K562 (cell line): ENCODE data around the gene SH2D4B. TPM values are rescaled to one million over a fixed set of nuclear protein-coding genes. Genes with fewer than 3 reads are reported as not detected.

Experiments
- ATAC-seq: fragments of 200-7000 bp; cut with Tn5 transposase; 3 replicates; pipeline ENCODE4 v1.9.1; 2020; ENCODE audit warnings: moderate library complexity
- BruUV-seq: library from RNA; stranded (reverse); fragments of 400-500 nt; replicated peaks from 2 replicates; lab custom pipeline; 2021; lab: Mats Ljungman, UMichigan
- CTCF ChIA-PET: fragments of 300-600 bp; formaldehyde crosslinking; extraction: SDS; loops from one replicate; lab custom pipeline; 2021; ENCODE audit warnings: low intra/inter-chr PET ratio; lab: Yijun Ruan, JAX
- POLR2A ChIA-PET: fragments of 300-600, 350-650 bp; sonication (Branson Sonifier 250); formaldehyde crosslinking; extraction: SDS; loops from one replicate; lab custom pipeline; 2021; ENCODE audit warnings: antibody characterized with exemption, inconsistent platforms; lab: Yijun Ruan, JAX
- DNase-seq, 4 experiments: peaks; one replicate each; pipeline versions ENCODE4 v3.0.0 to v3.0.0-alpha.2; 2011 to 2018; ENCODE audit warnings: low spot score in 3 of 4, mixed read lengths in 3 of 4; ENCODE audit errors: extremely low read depth in 1 of 4
- FAIRE-seq: peaks from 2 replicates; lab custom pipeline; 2011; peaks lifted over from hg19 to GRCh38; lab: Jason Lieb, UNC
- H2AFZ ChIP-seq: 2 replicates; pipeline ENCODE4 v1.6.0; 2011; ENCODE audit warnings: low read depth, low read length, control low read depth, inconsistent platforms
- H3K27ac ChIP-seq: fragments of 200-600 bp; 3 replicates; pipeline ENCODE4 v1.8.0; 2011; ENCODE audit warnings: low read depth, mild to moderate bottlenecking, control low read depth, inconsistent platforms, low read length, moderate library complexity, mixed read lengths; ENCODE audit errors: extremely low read depth
- H3K27me3 ChIP-seq, 2 experiments: fragments of 300-600 bp in 1 of 2; 2 replicates in 1 of 2; 3 replicates in 1 of 2; pipeline versions ENCODE4 v1.6.0 to v1.8.0; 2011; ENCODE audit warnings: inconsistent platforms in 2 of 2, low read length in 2 of 2, mild to moderate bottlenecking in 1 of 2, mixed read lengths in 1 of 2, moderate library complexity in 1 of 2; ENCODE audit not compliant: control insufficient read depth in 2 of 2, insufficient read depth in 2 of 2
- H3K36me3 ChIP-seq: fragments of 300-600 bp; 3 replicates; pipeline ENCODE4 v1.8.0; 2011; ENCODE audit warnings: mild to moderate bottlenecking, low read length, inconsistent platforms; ENCODE audit not compliant: control insufficient read depth, insufficient read depth
- H3K4me1 ChIP-seq, 2 experiments: fragments of 200-600 bp in 1 of 2; replicated peaks in 1 of 2; 2 replicates in 1 of 2; 3 replicates in 1 of 2; pipeline versions ENCODE4 v1.5.1 to v1.8.0; 2011; ENCODE audit warnings: inconsistent platforms in 2 of 2, low read length in 2 of 2, mild to moderate bottlenecking in 1 of 2, mixed read lengths in 1 of 2, moderate library complexity in 1 of 2; ENCODE audit not compliant: control insufficient read depth in 2 of 2, insufficient read depth in 2 of 2
- H3K4me2 ChIP-seq: 2 replicates; pipeline ENCODE4 v1.6.1; 2011; ENCODE audit warnings: low read length, control low read depth, inconsistent platforms, mixed read lengths; ENCODE audit not compliant: insufficient read depth
- H3K4me3 ChIP-seq: fragments of 200-600 bp; sonication (generic), shearing (Covaris generic); 2 replicates; pipeline ENCODE4 v1.5.1; 2016; ENCODE audit warnings: control low read depth, inconsistent platforms
- H3K79me2 ChIP-seq: fragments of 200-600 bp; 3 replicates; pipeline ENCODE4 v1.8.0; 2011; ENCODE audit warnings: low read length, inconsistent platforms; ENCODE audit not compliant: control insufficient read depth, insufficient read depth
- H3K9ac ChIP-seq, 2 experiments: 2 replicates each; pipeline versions ENCODE4 v1.6.0 to v1.6.1; 2011; ENCODE audit warnings: low read depth in 2 of 2, low read length in 2 of 2, control low read depth in 1 of 2, inconsistent platforms in 1 of 2, mild to moderate bottlenecking in 1 of 2, mixed read lengths in 1 of 2; ENCODE audit not compliant: insufficient read depth in 1 of 2
- H3K9me1 ChIP-seq: one replicate; pipeline ENCODE4 v1.6.0; 2011; ENCODE audit warnings: inconsistent platforms, mild to moderate bottlenecking, low read length, moderate library complexity; ENCODE audit not compliant: control insufficient read depth, insufficient read depth
- H3K9me3 ChIP-seq: replicated peaks from 2 replicates; pipeline ENCODE4 v1.5.1; 2011; ENCODE audit warnings: low read depth, low read length, inconsistent platforms; ENCODE audit not compliant: control insufficient read depth, insufficient read depth
- H4K20me1 ChIP-seq: replicated peaks from 2 replicates; pipeline ENCODE4 v1.6.1; 2011; ENCODE audit warnings: low read length, inconsistent platforms, mixed read lengths; ENCODE audit not compliant: control insufficient read depth, insufficient read depth
- ASH1L ChIP-seq: fragments of 450-650 bp; IDR thresholded peaks from 2 replicates; pipeline ENCODE4 v1.6.1; 2018; ENCODE audit warnings: borderline replicate concordance, mild to moderate bottlenecking, low read depth; ENCODE audit not compliant: partially characterized antibody
- BDP1 ChIP-seq: IDR thresholded peaks from 3 replicates; pipeline ENCODE4 v1.6.1; 2011; ENCODE audit not compliant: insufficient read length, insufficient read depth
- CBX3 ChIP-seq, 2 experiments: IDR thresholded peaks; 1 replicate in 1 of 2; 2 replicates in 1 of 2; pipeline ENCODE4 v1.6.1; 2012; ENCODE audit warnings: inconsistent platforms in 2 of 2, low read length in 2 of 2, borderline replicate concordance in 1 of 2, control low read depth in 1 of 2
- JUNB ChIP-seq: fragments of 450-650 bp; formaldehyde crosslinking; conservative IDR thresholded peaks from 2 replicates; pipeline ENCODE4 v1.4.0; 2020; ENCODE audit warnings: mild to moderate bottlenecking
- MAX ChIP-seq: sonication (generic); formaldehyde crosslinking; IDR thresholded peaks from 2 replicates; pipeline ENCODE4 v1.9.0; 2022; ENCODE audit warnings: mild to moderate bottlenecking, missing genetic modification reagents
- NFATC3 ChIP-seq: fragments of 450-650 bp; IDR thresholded peaks from 2 replicates; pipeline ENCODE4 v1.6.1; 2017; ENCODE audit warnings: mild to moderate bottlenecking
- SMARCC2 ChIP-seq: fragments of 450-650 bp; IDR thresholded peaks from 2 replicates; pipeline ENCODE4 v1.6.1; 2017; ENCODE audit warnings: antibody characterized with exemption, moderate library complexity, mild to moderate bottlenecking, low read depth
- ZNF398 ChIP-seq: fragments of 250-450 bp; sonication (Bioruptor Pico); IDR thresholded peaks from 2 replicates; pipeline ENCODE4 v1.8.0; 2021; ENCODE audit warnings: moderate library complexity, mild to moderate bottlenecking, inconsistent platforms
- ZNF707 ChIP-seq: fragments of 250-450 bp; sonication (Bioruptor Pico); conservative IDR thresholded peaks from 2 replicates; pipeline ENCODE4 v1.8.0; 2022; ENCODE audit warnings: inconsistent platforms, mild to moderate bottlenecking, moderate library complexity
- ZNF75A ChIP-seq: fragments of 450-650 bp; formaldehyde crosslinking; IDR thresholded peaks from 2 replicates; pipeline ENCODE4 v1.4.0; 2020; ENCODE audit warnings: mild to moderate bottlenecking
- ZNF76 ChIP-seq: fragments of 250-450 bp; sonication (Bioruptor Pico); IDR thresholded peaks from 2 replicates; pipeline ENCODE4 v1.4.0; 2020; ENCODE audit warnings: mild to moderate bottlenecking, moderate library complexity, borderline replicate concordance
- WGBS: fragments of 100-300 bp; shearing (Covaris generic); methylation state at CpG from one replicate; pipeline ENCODE4 v1.1.6; 2016; ENCODE audit warnings: low coverage, mixed read lengths; ENCODE audit not compliant: insufficient coverage; ENCODE audit errors: missing lambda C conversion rate; 5-methylcytosine and 5-hydroxymethylcytosine counted together
- in situ Hi-C: fragments of 300-500 bp; cut with MboI; formaldehyde crosslinking; loops from 4 replicates; pipeline ENCODE4 v1.15.0; 2018; ENCODE audit warnings: inconsistent platforms, mixed read lengths
- intact Hi-C: fragments of 100-400 bp; cut with micrococcal nuclease; formaldehyde crosslinking; loops from 2 replicates; pipeline ENCODE4 v1.14.2; 2022
- polyA plus RNA-seq, 8 experiments: library from polyadenylated mRNA; depleted of rRNA in 4 of 8; stranded (reverse) in 5 of 8; unstranded in 3 of 8; fragments of >200 nt; fragmentation: Nextera tagmentation in 2 of 8; fragmentation: Illumina TruSeq in 1 of 8; extraction: Ambion mirVana in 2 of 8; extraction: Trizol in 1 of 8; gene quantifications; 2 replicates each; pipeline versions ENCODE4 v1.2.1 to v1.2.3, GENCODE V29; 2011 to 2014; ENCODE audit warnings: inconsistent platforms in 1 of 8, missing spikeins in 1 of 8
- total RNA-seq, 7 experiments: library from RNA; depleted of rRNA in 6 of 7; stranded (reverse); fragments of >200 nt in 6 of 7; fragmentation: Illumina TruSeq in 2 of 7; extraction: Trizol in 2 of 7; gene quantifications; 2 replicates each; pipeline versions ENCODE4 v1.2.1 to v1.2.3, GENCODE V29; 2011 to 2021; ENCODE audit warnings: low replicate concordance in 1 of 7
- TF ChIP-seq, protein P1 (sequence below), 2 experiments: fragments of 450-650 bp in 1 of 2; IDR thresholded peaks; 2 replicates each; pipeline ENCODE4 v1.6.1; 2011 to 2017; ENCODE audit warnings: low read depth in 2 of 2, antibody characterized with exemption in 1 of 2, borderline replicate concordance in 1 of 2, low read length in 1 of 2, mild to moderate bottlenecking in 1 of 2, mixed read lengths in 1 of 2; ENCODE audit not compliant: control insufficient read depth in 1 of 2

SH2D4B gene
- total and polyA plus RNA-seq, 9 of the 15 experiments (the other 6 are each of a cell fraction or from before 2014, with no cell fraction given), result 0.03 to 0.14 (median 0.04) TPM; not detected in 4

DNA sequence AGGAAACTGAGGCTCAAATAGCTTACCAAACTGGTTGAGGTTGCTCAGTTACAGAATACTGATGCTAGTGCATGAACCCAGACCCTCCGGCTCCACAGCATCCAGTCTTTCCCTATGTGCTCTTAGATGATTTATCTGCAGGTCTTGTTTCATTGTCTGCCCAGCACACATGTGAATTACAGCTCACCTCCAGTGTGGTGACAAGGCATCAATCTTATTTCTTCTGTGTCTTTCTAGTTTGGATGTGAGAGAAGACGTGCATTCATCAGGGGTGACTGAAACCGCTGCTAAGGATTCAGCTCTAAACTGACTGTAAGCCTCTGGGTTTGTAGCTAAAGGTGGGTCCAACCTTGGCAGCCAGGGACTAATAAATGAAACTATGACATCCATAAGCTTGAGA, 123.8 kb downstream of the SH2D4B start:
- H3K4me3 ChIP-seq, result no peak overlapping the region
- DNase-seq (no peak), ATAC-seq (no peak), FAIRE-seq (no peak)
- H3K9me3 ChIP-seq, result no peaks in the 10 kb centered on the region
- H3K4me2 ChIP-seq, result no peak overlapping the region
- no peaks in the 10 kb centered on the region; a peak in 1 of 5 replicates for H3K4me1 ChIP-seq
- no peaks in the 10 kb centered on the region for H3K79me2 ChIP-seq
- intact Hi-C loops, result loop anchor here (5.0 kb wide), 2 partner anchors 219 to 279 kb away; no protein-coding TSS in a partner anchor
- no TSS peak for BruUV-seq
- POLR2A ChIA-PET, result interaction anchor here (0.8 to 0.9 kb wide), 2 partner anchors 54 to 248 kb away, joined by 3 read pairs; no protein-coding TSS in a partner anchor
- no peak overlapping the region for H3K9ac ChIP-seq
- in situ Hi-C loops, result no loop called here
- H3K9me1 ChIP-seq, result no peaks in the 10 kb centered on the region
- no peaks in the 10 kb centered on the region; the same call in 1 of the 2 replicates for H4K20me1 ChIP-seq
- H3K27me3 ChIP-seq, result peaks cover 0 to 25% of the 10 kb centered on the region in 2 experiments; a peak in 2 of 5 replicates
- H2AFZ ChIP-seq, result no peak overlapping the region
- no peaks in the 10 kb centered on the region for H3K36me3 ChIP-seq
- CTCF ChIA-PET, result interaction anchor here (0.5 kb wide), 1 partner anchor 347 kb away, joined by 3 read pairs; no protein-coding TSS in a partner anchor
- 2% methylated on average over 3 of the region's 3 CpGs for WGBS
- H3K27ac ChIP-seq, result no peak overlapping the region
- TF ChIP-seq ZNF76, result no peak
- no peak for TF ChIP-seq ZNF75A
- no peak for TF ChIP-seq ZNF707 (CRISPR knock-in tag)
- TF ChIP-seq CBX3 (IDR thresholded peaks at IDR 0.05; ENCODE audit: borderline replicate concordance in 1 of 2, low read length in 2 of 2), result no peak
- TF ChIP-seq JUNB (CRISPR knock-in tag), result no peak
- TF ChIP-seq BDP1, result no peak
- no peak for TF ChIP-seq ZNF398 (CRISPR knock-in tag)
- TF ChIP-seq MAX (CRISPR knock-in tag), result no peak
- no peak for TF ChIP-seq SMARCC2
- TF ChIP-seq ASH1L, result no peak
- TF ChIP-seq NFATC3, result no peak
- TF ChIP-seq, protein P1, sequence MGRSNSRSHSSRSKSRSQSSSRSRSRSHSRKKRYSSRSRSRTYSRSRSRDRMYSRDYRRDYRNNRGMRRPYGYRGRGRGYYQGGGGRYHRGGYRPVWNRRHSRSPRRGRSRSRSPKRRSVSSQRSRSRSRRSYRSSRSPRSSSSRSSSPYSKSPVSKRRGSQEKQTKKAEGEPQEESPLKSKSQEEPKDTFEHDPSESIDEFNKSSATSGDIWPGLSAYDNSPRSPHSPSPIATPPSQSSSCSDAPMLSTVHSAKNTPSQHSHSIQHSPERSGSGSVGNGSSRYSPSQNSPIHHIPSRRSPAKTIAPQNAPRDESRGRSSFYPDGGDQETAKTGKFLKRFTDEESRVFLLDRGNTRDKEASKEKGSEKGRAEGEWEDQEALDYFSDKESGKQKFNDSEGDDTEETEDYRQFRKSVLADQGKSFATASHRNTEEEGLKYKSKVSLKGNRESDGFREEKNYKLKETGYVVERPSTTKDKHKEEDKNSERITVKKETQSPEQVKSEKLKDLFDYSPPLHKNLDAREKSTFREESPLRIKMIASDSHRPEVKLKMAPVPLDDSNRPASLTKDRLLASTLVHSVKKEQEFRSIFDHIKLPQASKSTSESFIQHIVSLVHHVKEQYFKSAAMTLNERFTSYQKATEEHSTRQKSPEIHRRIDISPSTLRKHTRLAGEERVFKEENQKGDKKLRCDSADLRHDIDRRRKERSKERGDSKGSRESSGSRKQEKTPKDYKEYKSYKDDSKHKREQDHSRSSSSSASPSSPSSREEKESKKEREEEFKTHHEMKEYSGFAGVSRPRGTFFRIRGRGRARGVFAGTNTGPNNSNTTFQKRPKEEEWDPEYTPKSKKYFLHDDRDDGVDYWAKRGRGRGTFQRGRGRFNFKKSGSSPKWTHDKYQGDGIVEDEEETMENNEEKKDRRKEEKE (IDR thresholded peaks at IDR 0.05; ENCODE audit: borderline replicate concordance in 1 of 2, control insufficient read depth in 1 of 2, low read depth in 2 of 2, low read length in 1 of 2), result no peak
